HepG2 (cell line): ENCODE data around the gene RDH11.

Experiments used
- HDAC2 ChIP-seq: sonication (generic); formaldehyde crosslinking; IDR thresholded peaks from 2 replicates; pipeline ENCODE4 v1.4.0; 2020; ENCODE audit warnings: missing genetic modification reagents
- HINFP ChIP-seq: sonication (generic); formaldehyde crosslinking; IDR thresholded peaks from 2 replicates; pipeline ENCODE4 v1.4.0; 2020; ENCODE audit warnings: low read depth, mild to moderate bottlenecking, missing genetic modification reagents
- NFIC ChIP-seq: IDR thresholded peaks from 2 replicates; pipeline ENCODE4 v1.6.1; 2012; ENCODE audit warnings: mild to moderate bottlenecking, low read length, inconsistent platforms
- ZNF850 ChIP-seq: sonication (generic); formaldehyde crosslinking; conservative IDR thresholded peaks from 2 replicates; pipeline ENCODE4 v1.9.0; 2021; ENCODE audit warnings: mild to moderate bottlenecking, missing genetic modification reagents

DNA sequence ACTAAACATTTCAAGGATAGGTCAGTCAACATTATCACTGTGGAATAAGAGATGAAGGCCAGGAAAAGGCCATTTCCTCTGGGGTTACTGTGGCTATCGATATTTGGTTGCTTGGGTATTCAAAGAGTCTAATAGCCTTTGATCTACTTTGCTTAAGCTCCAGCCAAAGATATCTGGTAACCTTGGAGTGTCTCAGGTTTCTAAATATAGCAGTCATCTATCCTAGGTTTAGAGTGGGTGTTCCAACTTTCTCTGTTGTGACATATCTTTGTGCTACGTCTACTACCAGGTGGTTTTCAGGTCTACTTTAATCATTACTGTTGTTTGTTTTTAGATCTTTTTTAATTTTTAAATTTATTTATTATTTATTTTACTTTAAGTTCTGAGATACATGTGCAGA, 48.5 kb upstream of the RDH11 start:
- TF ChIP-seq HINFP (no peak), HDAC2 (CRISPR knock-in tag) (no peak), NFIC (no peak), ZNF850 (CRISPR knock-in tag) (no peak)
